Measurements from ENCODE around the gene HTR5A. TPM values are rescaled to one million over a fixed set of nuclear protein-coding genes. Genes with fewer than 3 reads are reported as not detected.

HTR5A gene
- total and polyA plus RNA-seq, 2 donors (not counting 3 experiments of a cell fraction or from before 2014, with no cell fraction given): not detected

DNA sequence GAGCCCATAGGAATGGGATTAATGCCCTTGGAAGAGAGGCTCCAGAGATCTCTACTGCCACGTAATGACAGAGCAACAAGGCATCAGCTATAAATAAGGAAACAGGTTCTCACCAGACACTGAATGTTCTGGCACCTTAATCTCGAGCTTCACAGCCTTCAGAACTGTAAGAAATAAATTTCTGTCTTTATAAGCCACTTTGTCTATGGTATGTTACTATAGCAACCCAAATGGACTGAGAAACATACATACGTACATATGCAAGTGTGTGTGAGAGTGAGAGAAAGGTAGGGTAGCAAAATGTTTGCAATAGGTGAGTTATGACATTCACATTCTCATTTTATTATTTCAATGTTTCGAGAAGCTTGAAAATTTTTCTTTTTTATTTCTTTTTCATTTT lies 22.1 kb upstream of the HTR5A start:
- dilution Hi-C loops (cut with MboI; ENCODE audit: extremely low pct_ligation_motif_present, low sequenced_read_pairs): no loop called here
- CTCF ChIA-PET: no interaction called here

More for the DNA sequence above, 22.1 kb upstream of the HTR5A start:
- POLR2A ChIA-PET: no interaction called here
- DNase-seq (ENCODE audit: low read depth, low spot score) (no peak), FAIRE-seq (no peak)
- no peaks in the 10 kb centered on the region for H3K79me2 ChIP-seq (ENCODE audit: control insufficient read depth, insufficient read depth, low read length)
- no peak for TF ChIP-seq FOS (IDR thresholded peaks at IDR 0.05; ENCODE audit: borderline replicate concordance, insufficient read depth, low read length)
- TF ChIP-seq EZH2 (IDR thresholded peaks at IDR 0.05; ENCODE audit: borderline replicate concordance, low read depth, low read length, severe bottlenecking): no peak
- TF ChIP-seq MAX (IDR thresholded peaks at IDR 0.05; ENCODE audit: insufficient read depth, insufficient read length): no peak
- TF ChIP-seq, protein P1, sequence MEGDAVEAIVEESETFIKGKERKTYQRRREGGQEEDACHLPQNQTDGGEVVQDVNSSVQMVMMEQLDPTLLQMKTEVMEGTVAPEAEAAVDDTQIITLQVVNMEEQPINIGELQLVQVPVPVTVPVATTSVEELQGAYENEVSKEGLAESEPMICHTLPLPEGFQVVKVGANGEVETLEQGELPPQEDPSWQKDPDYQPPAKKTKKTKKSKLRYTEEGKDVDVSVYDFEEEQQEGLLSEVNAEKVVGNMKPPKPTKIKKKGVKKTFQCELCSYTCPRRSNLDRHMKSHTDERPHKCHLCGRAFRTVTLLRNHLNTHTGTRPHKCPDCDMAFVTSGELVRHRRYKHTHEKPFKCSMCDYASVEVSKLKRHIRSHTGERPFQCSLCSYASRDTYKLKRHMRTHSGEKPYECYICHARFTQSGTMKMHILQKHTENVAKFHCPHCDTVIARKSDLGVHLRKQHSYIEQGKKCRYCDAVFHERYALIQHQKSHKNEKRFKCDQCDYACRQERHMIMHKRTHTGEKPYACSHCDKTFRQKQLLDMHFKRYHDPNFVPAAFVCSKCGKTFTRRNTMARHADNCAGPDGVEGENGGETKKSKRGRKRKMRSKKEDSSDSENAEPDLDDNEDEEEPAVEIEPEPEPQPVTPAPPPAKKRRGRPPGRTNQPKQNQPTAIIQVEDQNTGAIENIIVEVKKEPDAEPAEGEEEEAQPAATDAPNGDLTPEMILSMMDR (IDR thresholded peaks at IDR 0.05; ENCODE audit: extremely low read depth in 1 of 2, insufficient read depth in 1 of 2, low read depth in 1 of 2, low read length in 2 of 2): no peak
- no peak for TF ChIP-seq POLR2A (IDR thresholded peaks at IDR 0.05; ENCODE audit: low read depth, low read length)
- TF ChIP-seq JUN (IDR thresholded peaks at IDR 0.05; ENCODE audit: borderline replicate concordance, insufficient read depth, insufficient read length, low read depth): no peak
- no peak for TF ChIP-seq POLR2AphosphoS5 (IDR thresholded peaks at IDR 0.05; ENCODE audit: insufficient read depth, low read depth, low read length)
- TF ChIP-seq GATA2 (IDR thresholded peaks at IDR 0.05; ENCODE audit: insufficient read depth, insufficient read length, low read depth, low read length): no peak
- no peak for TF ChIP-seq MYC (IDR thresholded peaks at IDR 0.05; ENCODE audit: low read depth, low read length)
- no peak overlapping the region for H3K9ac ChIP-seq (replicated peaks; ENCODE audit: extremely low read depth, insufficient read depth, low read length)
- H3K27ac ChIP-seq (ENCODE audit: insufficient read depth, low read depth, low read length): no peak overlapping the region
- H3K4me3 ChIP-seq (replicated peaks in 1 of 3; ENCODE audit: insufficient read depth in 1 of 3, low read depth in 1 of 3, low read length in 3 of 3): no peak overlapping the region
- no peaks in the 10 kb centered on the region for H3K4me1 ChIP-seq (ENCODE audit: control insufficient read depth, extremely low read depth, insufficient read depth, low read length)
- H3K9me1 ChIP-seq (replicated peaks; ENCODE audit: control insufficient read depth, extremely low read depth, insufficient read depth, low read length): no peaks in the 10 kb centered on the region
- H4K20me1 ChIP-seq (replicated peaks; ENCODE audit: control insufficient read depth, extremely low read depth, insufficient read depth, low read length): no peaks in the 10 kb centered on the region
- H2AFZ ChIP-seq (ENCODE audit: low read depth, low read length): no peak overlapping the region
- BruUV-seq (replicated peaks): no TSS peak
- no peaks in the 10 kb centered on the region for H3K9me3 ChIP-seq (replicated peaks; ENCODE audit: control insufficient read depth, insufficient read depth, low read length)
- no peak overlapping the region for H3K4me2 ChIP-seq (ENCODE audit: insufficient read depth, low read length)
- H3K27me3 ChIP-seq (ENCODE audit: control insufficient read depth in 2 of 2, insufficient read depth in 2 of 2, low read length in 2 of 2): no peaks in the 10 kb centered on the region
- H3K36me3 ChIP-seq (ENCODE audit: control insufficient read depth in 2 of 2, extremely low read depth in 1 of 2, insufficient read depth in 2 of 2, low read length in 2 of 2): no peaks in the 10 kb centered on the region
- intact Hi-C loops (cut with micrococcal nuclease): no loop called here

Measured in endothelial cell of umbilical vein (primary cell).